Measurements from ENCODE around the gene GRK3.

DNA sequence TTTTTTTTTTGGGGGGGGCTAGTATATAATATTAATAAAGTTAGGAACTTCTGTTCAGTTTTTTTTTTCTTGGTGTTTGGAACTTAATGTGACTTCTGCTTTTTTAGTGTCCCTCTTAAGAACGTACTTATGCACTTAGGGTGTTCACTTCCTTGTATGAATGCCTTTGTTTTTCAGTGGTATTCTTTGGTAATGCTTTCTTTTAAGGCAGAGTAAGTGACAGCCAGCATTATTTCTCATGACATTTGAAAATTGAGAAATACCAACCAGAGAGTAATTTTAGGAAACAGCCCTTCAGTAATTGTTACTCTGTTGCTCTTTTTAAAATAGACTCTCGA lies 2.4 kb downstream of the GRK3 start:
- TF ChIP-seq, protein P1, sequence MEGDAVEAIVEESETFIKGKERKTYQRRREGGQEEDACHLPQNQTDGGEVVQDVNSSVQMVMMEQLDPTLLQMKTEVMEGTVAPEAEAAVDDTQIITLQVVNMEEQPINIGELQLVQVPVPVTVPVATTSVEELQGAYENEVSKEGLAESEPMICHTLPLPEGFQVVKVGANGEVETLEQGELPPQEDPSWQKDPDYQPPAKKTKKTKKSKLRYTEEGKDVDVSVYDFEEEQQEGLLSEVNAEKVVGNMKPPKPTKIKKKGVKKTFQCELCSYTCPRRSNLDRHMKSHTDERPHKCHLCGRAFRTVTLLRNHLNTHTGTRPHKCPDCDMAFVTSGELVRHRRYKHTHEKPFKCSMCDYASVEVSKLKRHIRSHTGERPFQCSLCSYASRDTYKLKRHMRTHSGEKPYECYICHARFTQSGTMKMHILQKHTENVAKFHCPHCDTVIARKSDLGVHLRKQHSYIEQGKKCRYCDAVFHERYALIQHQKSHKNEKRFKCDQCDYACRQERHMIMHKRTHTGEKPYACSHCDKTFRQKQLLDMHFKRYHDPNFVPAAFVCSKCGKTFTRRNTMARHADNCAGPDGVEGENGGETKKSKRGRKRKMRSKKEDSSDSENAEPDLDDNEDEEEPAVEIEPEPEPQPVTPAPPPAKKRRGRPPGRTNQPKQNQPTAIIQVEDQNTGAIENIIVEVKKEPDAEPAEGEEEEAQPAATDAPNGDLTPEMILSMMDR (IDR thresholded peaks at IDR 0.05 in 2 of 3, conservative IDR thresholded peaks at IDR 0.05 in 1 of 3; ENCODE audit: control insufficient read depth in 2 of 3, extremely low read depth in 1 of 3, insufficient read depth in 1 of 3, low read depth in 3 of 3, low read length in 3 of 3), result no peak
- TF ChIP-seq, protein P2, sequence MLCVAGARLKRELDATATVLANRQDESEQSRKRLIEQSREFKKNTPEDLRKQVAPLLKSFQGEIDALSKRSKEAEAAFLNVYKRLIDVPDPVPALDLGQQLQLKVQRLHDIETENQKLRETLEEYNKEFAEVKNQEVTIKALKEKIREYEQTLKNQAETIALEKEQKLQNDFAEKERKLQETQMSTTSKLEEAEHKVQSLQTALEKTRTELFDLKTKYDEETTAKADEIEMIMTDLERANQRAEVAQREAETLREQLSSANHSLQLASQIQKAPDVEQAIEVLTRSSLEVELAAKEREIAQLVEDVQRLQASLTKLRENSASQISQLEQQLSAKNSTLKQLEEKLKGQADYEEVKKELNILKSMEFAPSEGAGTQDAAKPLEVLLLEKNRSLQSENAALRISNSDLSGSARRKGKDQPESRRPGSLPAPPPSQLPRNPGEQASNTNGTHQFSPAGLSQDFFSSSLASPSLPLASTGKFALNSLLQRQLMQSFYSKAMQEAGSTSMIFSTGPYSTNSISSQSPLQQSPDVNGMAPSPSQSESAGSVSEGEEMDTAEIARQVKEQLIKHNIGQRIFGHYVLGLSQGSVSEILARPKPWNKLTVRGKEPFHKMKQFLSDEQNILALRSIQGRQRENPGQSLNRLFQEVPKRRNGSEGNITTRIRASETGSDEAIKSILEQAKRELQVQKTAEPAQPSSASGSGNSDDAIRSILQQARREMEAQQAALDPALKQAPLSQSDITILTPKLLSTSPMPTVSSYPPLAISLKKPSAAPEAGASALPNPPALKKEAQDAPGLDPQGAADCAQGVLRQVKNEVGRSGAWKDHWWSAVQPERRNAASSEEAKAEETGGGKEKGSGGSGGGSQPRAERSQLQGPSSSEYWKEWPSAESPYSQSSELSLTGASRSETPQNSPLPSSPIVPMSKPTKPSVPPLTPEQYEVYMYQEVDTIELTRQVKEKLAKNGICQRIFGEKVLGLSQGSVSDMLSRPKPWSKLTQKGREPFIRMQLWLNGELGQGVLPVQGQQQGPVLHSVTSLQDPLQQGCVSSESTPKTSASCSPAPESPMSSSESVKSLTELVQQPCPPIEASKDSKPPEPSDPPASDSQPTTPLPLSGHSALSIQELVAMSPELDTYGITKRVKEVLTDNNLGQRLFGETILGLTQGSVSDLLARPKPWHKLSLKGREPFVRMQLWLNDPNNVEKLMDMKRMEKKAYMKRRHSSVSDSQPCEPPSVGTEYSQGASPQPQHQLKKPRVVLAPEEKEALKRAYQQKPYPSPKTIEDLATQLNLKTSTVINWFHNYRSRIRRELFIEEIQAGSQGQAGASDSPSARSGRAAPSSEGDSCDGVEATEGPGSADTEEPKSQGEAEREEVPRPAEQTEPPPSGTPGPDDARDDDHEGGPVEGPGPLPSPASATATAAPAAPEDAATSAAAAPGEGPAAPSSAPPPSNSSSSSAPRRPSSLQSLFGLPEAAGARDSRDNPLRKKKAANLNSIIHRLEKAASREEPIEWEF (IDR thresholded peaks at IDR 0.05; ENCODE audit: insufficient replicate concordance, low read depth, low read length), result no peak
- TF ChIP-seq EZH2 (IDR thresholded peaks at IDR 0.05; ENCODE audit: borderline replicate concordance, control insufficient read depth, low read depth, low read length) (no peak), ETV6 (conservative IDR thresholded peaks at IDR 0.05 in 1 of 2, IDR thresholded peaks at IDR 0.05 in 1 of 2; ENCODE audit: borderline replicate concordance in 1 of 2, low read depth in 1 of 2) (no peak), HDAC2 (IDR thresholded peaks at IDR 0.05) (no peak), RAD21 (IDR thresholded peaks at IDR 0.05; ENCODE audit: insufficient read depth, low read depth, low read length) (no peak), HCFC1 (IDR thresholded peaks at IDR 0.05; ENCODE audit: low read length) (no peak), POLR2AphosphoS5 (IDR thresholded peaks at IDR 0.05; ENCODE audit: low read length) (0 out of 2 replicates have a peak, but pooled peaks have one; percentile 23), JUND (IDR thresholded peaks at IDR 0.05; ENCODE audit: low read depth, low read length) (no peak)
- TF ChIP-seq, protein P3, sequence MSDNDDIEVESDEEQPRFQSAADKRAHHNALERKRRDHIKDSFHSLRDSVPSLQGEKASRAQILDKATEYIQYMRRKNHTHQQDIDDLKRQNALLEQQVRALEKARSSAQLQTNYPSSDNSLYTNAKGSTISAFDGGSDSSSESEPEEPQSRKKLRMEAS (IDR thresholded peaks at IDR 0.05; ENCODE audit: low read depth, low read length), result no peak
- TF ChIP-seq, protein P4, sequence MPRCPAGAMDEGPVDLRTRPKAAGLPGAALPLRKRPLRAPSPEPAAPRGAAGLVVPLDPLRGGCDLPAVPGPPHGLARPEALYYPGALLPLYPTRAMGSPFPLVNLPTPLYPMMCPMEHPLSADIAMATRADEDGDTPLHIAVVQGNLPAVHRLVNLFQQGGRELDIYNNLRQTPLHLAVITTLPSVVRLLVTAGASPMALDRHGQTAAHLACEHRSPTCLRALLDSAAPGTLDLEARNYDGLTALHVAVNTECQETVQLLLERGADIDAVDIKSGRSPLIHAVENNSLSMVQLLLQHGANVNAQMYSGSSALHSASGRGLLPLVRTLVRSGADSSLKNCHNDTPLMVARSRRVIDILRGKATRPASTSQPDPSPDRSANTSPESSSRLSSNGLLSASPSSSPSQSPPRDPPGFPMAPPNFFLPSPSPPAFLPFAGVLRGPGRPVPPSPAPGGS (IDR thresholded peaks at IDR 0.05; ENCODE audit: borderline replicate concordance, insufficient read depth, low read depth, low read length, poor library complexity, severe bottlenecking), result no peak
- TF ChIP-seq, protein P5, sequence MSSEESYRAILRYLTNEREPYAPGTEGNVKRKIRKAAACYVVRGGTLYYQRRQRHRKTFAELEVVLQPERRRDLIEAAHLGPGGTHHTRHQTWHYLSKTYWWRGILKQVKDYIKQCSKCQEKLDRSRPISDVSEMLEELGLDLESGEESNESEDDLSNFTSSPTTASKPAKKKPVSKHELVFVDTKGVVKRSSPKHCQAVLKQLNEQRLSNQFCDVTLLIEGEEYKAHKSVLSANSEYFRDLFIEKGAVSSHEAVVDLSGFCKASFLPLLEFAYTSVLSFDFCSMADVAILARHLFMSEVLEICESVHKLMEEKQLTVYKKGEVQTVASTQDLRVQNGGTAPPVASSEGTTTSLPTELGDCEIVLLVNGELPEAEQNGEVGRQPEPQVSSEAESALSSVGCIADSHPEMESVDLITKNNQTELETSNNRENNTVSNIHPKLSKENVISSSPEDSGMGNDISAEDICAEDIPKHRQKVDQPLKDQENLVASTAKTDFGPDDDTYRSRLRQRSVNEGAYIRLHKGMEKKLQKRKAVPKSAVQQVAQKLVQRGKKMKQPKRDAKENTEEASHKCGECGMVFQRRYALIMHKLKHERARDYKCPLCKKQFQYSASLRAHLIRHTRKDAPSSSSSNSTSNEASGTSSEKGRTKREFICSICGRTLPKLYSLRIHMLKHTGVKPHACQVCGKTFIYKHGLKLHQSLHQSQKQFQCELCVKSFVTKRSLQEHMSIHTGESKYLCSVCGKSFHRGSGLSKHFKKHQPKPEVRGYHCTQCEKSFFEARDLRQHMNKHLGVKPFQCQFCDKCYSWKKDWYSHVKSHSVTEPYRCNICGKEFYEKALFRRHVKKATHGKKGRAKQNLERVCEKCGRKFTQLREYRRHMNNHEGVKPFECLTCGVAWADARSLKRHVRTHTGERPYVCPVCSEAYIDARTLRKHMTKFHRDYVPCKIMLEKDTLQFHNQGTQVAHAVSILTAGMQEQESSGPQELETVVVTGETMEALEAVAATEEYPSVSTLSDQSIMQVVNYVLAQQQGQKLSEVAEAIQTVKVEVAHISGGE (CRISPR knock-in tag; IDR thresholded peaks at IDR 0.05), result no peak

Data from GM12878 (cell line).